ENCODE results near the gene FGFRL1. TPM values are rescaled to one million over a fixed set of nuclear protein-coding genes. Genes with fewer than 3 reads are reported as not detected.
A peak's percentile ranks its signal among the peaks of the same experiment; 100 is the strongest.
"Not testable (repeated sequence)": the region's sequence is repeated elsewhere in the genome, so short reads cannot be mapped to it uniquely, and the experiment has no call there.

The FGFRL1 gene
- total RNA-seq, 1 experiment from 2014 or later, result 16.4 TPM

DNA sequence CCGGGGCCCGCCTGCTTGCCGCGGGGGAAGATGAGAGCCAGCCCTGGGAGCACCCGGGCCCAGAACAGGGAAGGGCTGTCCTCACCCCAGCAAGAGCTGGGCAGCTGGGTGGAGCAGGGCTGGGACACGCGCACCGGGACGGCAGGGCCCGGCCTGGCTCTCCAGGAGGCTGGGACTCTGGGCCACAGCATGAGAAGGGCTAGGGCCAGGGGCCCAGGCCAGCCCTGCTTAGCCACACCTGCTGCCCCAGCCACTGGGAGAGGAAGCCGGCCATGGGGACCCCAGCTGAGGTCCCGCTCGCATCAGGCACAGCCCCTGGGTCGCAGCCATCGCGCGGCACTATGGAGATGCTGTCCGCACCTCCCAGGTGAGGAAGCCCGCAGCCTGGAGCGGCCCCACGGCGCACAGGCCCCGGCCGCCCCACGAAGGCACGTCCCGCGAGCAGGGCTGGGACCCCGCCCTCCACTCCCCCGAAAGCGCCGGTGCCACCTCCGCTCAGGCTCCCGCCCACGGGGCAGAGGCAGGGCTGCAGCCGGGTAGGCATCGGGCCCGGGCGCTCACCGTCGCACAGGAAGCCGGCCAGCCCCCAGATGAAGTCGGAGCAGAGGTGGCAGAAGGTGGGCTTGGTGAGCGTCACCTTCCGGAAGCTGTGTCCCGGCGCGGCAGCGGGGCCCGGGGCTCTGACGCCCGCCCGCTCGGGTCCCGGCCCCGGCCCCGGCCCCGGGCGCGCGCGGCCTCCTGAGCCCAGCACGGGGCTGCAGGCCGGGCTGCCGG lies 38.6 kb upstream of the FGFRL1 start:
- DNase-seq (ENCODE audit: low read depth), result peak; percentile 11

- DNase-seq (ENCODE audit: low read depth), result peak; percentile 74
These were observed 37.7 kb upstream of the FGFRL1 start, which contains the start of gene DGKQ for GRCh38 chr4:973431-974397. TSS of gene DGKQ (minus strand) at chr4:973569. CDS start at chr4:973482, 87 bp downstream.

DNA sequence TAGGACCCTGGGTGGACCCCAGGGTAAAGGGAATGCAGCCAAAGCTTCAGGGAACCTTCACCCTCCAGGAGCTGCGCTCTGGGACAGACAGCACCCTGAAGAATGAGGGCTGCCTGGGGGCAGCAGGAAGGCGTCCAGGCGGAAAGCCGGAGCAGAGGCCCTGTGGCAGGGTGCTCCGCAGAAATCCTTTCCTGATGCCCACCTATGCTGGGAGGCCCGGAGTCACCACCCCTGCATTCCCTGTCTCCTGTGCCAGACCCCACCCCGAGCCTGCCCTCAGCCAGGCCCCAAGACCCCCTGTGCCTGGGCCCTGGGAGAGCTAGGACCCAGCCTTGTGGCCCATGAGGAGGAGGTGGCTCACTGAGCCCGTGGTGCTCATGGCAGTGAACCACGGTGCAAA lies 36.8 kb upstream of the FGFRL1 start:
- DNase-seq (ENCODE audit: low read depth), result no peak

DNA sequence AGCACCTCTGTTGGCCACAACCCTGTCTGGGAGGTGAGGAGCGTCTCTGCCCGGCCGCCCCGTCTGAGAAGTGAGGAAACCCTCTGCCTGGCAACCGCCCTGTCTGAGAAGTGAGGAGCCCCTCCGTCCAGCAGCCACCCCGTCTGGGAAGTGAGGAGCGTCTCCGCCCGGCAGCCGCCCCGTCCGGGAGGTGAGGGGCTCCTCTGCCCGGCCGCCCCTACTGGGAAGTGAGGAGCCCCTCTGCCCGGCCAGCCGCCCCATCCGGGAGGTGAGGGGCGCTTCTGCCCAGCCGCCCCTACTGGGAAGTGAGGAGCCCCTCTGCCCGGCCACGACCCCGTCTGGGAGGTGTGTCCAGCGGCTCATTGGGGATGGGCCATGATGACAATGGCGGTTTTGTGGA lies 35.4 kb upstream of the FGFRL1 start:
- not testable (repeated sequence) for DNase-seq (ENCODE audit: low read depth)

GRCh38 chr4:978957-979701 lies 32.3 kb upstream of the FGFRL1 start:
- no peak for DNase-seq (ENCODE audit: low read depth)

- DNase-seq (ENCODE audit: low read depth), result no peak
These were observed 29.1 kb upstream of the FGFRL1 start for GRCh38 chr4:982291-982690.

DNA sequence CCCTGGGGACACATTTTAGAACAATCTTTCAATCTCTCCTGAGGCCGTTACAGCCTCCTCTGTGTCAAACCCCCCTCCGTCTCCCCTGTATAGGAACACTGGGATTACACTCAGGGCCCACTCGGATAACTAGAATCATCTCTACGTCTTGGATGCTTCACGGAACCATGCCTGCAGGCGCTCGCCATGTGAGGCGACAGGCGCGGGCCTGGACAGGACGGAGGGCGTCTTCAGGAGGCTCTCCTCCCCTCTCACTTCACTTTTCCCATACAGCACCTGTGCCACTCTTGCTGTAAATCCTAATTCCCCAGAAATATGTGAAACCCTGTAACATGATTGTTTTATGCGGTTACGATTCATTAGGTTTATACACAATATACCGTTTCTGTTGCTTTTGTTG lies 28.6 kb upstream of the FGFRL1 start:
- no peak for DNase-seq (ENCODE audit: low read depth)

DNA sequence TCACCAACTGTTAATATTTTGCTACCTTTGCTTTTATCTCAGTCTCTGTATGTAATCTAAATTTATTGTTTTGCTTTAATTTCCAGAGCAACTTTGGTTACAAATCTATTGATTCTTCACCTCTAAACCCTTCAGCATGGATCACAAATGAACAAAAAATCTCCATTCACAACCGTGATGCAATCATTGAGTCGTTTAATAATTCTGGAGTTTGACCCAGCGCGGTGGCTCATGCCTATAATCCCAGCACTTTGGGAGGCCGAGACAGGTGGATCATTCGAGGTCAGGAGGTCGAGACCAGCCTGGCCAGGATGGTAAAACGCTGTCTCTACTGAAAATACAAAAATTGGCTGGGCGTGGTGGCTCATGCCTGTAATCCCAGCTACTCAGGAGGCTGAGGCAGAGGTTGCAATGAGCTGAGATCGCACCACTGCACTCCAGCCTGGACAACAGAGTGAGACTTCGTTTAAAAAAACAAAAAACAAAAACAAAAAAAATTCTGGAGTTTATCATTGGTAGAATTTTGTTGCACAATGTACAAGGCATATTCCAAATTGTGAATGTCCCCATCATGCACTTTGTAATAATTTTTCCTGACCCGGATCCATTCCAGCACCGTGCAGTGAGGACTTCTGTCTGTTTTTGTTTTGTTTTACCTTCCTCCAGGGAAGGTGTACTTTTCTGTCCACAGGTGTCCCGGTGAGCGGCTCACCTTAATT lies 26.9 kb upstream of the FGFRL1 start:
- DNase-seq (ENCODE audit: low read depth), result no peak

GRCh38 chr4:985123-985830 lies 26.1 kb upstream of the FGFRL1 start:
- DNase-seq (ENCODE audit: low read depth), result no peak

DNA sequence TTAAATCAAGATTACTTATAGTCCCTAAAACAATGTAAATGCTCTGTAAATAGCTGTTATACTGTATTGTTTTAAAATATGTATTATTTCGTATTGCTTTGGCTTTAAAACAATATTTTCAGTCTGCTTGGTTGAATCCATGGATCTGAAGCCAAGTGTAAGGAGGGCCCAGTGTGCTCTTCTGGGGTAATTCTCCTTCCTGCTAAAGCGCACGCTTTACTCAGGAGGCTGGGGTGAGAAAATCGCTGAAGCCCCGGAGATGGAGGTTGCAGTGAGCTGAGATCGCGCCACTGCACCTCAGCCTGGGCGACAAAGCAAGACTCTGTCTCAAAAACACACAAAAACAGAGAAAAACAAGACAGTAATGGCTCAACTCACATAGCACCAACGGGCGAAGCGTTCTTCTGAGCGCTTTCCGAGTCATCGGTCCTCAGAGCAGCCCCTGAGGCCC lies 25.0 kb upstream of the FGFRL1 start:
- DNase-seq (ENCODE audit: low read depth), result no peak

- peak; percentile 63 for DNase-seq (ENCODE audit: low read depth)
These were observed 24.4 kb upstream of the FGFRL1 start, which contains the start of gene IDUA for GRCh38 chr4:986879-987623. TSS of gene IDUA (plus strand) at chr4:987044. CDS start at chr4:987085, 41 bp downstream.

GRCh38 chr4:987624-988513 lies 23.6 kb upstream of the FGFRL1 start:
- peak; percentile 45 for DNase-seq (ENCODE audit: low read depth)

DNA sequence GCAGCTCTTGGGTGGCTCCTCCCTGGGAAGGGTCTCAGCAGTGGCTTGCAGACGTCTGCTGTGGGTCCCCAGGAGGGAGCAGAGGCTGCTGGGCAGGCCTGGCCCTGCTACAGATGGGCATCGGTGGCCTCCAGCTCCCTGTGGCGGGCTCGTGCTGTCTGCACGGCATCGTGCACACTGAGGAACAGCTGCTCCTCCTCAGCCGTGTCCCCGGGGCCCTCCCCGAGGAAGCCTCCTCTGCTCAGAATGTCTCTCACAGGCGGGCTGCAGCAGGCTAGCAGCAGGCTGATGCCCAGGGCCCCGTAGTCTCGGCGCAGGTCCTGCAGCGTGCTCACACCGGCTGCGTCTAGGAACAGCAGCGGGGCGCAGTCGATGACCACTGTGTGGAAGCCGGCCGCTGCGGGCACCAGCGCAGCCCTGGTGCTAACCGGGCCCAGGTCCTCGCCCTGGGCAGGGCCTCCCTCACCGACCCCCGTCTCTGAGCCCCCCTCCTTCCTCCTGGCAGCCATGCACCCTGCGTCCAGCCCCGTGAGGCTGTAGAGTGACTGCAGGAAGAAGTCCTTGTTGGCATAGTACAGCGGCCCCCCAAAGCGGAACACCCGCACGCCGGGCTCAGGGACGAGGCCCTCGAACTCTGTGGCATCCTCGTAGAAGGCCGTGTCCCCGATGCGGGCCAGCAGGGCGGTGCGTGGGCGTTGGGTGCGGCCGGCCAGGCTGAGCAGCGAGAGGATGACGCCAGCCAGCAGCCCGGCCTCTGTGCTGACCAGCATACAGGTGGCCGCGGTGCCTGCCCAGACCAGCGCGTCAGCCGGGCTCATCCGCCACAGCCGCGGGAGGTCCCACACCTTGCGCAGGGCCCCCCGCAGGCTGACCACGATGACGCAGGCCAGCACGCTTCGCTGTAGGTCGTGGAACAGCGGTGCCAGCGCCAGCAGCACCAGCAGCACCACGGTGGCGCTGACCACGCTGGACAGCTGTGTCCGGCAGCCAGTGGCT lies 22.4 kb upstream of the FGFRL1 start:
- DNase-seq (ENCODE audit: low read depth), result no peak

DNA sequence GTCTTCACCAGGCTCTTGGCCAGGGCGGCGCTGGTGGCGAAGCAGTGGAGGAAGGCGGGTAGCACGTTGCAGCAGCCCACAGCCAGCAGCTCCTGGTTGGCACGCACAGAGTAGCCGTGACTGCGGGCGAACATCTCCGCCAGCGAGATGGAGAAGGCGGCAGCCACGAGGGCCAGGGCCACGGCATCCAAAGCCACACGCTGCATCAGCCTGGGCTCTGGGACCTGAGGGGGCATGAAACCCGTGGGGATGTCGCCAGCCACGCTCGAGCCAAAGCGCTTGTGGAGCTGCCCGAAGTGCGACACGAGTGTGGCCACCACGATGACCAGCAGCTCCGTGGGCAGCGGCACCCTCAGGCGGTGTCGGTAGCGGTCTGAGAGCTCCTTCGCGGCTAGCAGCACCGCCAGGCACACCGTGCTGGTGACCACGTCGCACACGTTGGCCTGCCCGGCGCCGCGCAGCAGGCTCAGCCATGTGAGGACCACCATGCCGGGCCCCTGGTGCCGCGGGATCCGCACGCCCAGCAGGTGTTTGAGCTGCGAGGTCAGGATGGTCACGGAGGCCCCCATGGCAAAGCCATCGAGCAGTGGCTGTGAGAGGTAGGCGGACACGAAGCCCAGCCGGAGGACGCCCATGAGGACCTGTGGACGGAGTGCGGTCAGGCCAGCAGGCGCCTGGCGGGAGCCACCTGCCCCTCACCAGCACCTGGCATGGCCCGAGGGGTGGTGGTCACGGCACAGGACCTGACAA lies 21.5 kb upstream of the FGFRL1 start:
- DNase-seq (ENCODE audit: low read depth), result no peak

- no peak for DNase-seq (ENCODE audit: low read depth)
These were observed 20.6 kb upstream of the FGFRL1 start for GRCh38 chr4:990746-991367.
